Lower leg skin (tissue), 3 donors: ENCODE results near the gene STARD8.

Experiments
- POLR2A ChIP-seq, 2 donors: fragments of 450-650 bp; IDR thresholded peaks; one replicate each; pipeline ENCODE4 v1.6.1; 2016 to 2017; ENCODE audit warnings: antibody characterized with exemption in 2 of 2, mild to moderate bottlenecking in 1 of 2, moderate library complexity in 1 of 2
- TF ChIP-seq, protein P1 (sequence below), 3 donors: fragments of 450-650 bp; IDR thresholded peaks; one replicate each; pipeline ENCODE4 v1.5.1; 2016; ENCODE audit warnings: antibody characterized with exemption in 3 of 3, mild to moderate bottlenecking in 3 of 3, moderate library complexity in 2 of 3

DNA sequence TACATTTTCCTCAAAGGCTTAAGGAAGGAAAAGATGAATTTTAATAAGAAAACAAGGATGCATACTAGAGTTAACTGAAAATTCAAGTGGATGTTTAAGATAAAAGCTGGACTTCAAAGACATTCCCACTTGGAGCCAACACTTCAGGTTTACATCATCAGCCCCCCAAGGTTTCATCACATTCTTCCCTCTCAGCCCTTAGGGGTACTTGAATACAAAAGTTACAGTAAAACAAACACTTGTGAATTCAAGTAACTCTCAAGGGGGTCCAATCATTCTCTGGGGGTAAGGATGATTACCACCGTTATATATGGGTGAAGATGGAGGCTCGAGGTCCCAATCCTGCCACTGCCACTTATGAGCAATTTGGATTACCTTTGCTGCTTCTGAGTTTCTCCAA, 36.1 kb downstream of the STARD8 start:
- TF ChIP-seq, protein P1, sequence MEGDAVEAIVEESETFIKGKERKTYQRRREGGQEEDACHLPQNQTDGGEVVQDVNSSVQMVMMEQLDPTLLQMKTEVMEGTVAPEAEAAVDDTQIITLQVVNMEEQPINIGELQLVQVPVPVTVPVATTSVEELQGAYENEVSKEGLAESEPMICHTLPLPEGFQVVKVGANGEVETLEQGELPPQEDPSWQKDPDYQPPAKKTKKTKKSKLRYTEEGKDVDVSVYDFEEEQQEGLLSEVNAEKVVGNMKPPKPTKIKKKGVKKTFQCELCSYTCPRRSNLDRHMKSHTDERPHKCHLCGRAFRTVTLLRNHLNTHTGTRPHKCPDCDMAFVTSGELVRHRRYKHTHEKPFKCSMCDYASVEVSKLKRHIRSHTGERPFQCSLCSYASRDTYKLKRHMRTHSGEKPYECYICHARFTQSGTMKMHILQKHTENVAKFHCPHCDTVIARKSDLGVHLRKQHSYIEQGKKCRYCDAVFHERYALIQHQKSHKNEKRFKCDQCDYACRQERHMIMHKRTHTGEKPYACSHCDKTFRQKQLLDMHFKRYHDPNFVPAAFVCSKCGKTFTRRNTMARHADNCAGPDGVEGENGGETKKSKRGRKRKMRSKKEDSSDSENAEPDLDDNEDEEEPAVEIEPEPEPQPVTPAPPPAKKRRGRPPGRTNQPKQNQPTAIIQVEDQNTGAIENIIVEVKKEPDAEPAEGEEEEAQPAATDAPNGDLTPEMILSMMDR (IDR thresholded peaks at IDR 0.05): no peak
- TF ChIP-seq POLR2A (IDR thresholded peaks at IDR 0.05): no peak
